Right lobe of liver (tissue), 6 donors: ENCODE measurements around the gene PADI4. TPM values are rescaled to one million over a fixed set of nuclear protein-coding genes. Genes with fewer than 3 reads are reported as not detected.

Experiments
- ATAC-seq, 4 donors: fragments of 200-7000 bp; cut with Tn5 transposase; one replicate each; pipeline ENCODE4 v1.9.1; 2020; ENCODE audit warnings: mild to moderate bottlenecking in 4 of 4, moderate library complexity in 4 of 4
- DNase-seq, 3 donors: peaks; one replicate each; pipeline ENCODE4 v3.0.0-alpha.2; 2020
- H3K27ac ChIP-seq, 3 donors: fragments of 200-600 bp; one replicate each; pipeline ENCODE4 v1.8.0; 2022
- H3K27me3 ChIP-seq, 2 donors: fragments of 200-600 bp; one replicate each; pipeline ENCODE4 v1.8.0; 2022
- H3K36me3 ChIP-seq, 4 donors: fragments of 200-600 bp; sonication (generic) in 1 of 4; one replicate each; pipeline versions ENCODE4 v1.5.1 to v1.8.0; 2017 to 2022; ENCODE audit warnings: control low read depth in 1 of 4
- H3K4me1 ChIP-seq, 4 donors: fragments of 200-600 bp; sonication (generic) in 1 of 4; one replicate each; pipeline versions ENCODE4 v1.5.1 to v1.8.0; 2017 to 2022; ENCODE audit warnings: control low read depth in 1 of 4
- H3K4me3 ChIP-seq, 3 donors: fragments of 200-600 bp; one replicate each; pipeline ENCODE4 v1.8.0; 2022
- H3K9me3 ChIP-seq, 4 donors: fragments of 200-600 bp; sonication (generic) in 1 of 4; one replicate each; pipeline versions ENCODE4 v1.5.1 to v1.8.0; 2017 to 2022; ENCODE audit warnings: control low read depth in 1 of 4
- POLR2A ChIP-seq: fragments of 450-650 bp; IDR thresholded peaks from one replicate; pipeline ENCODE4 v1.6.1; 2017; ENCODE audit warnings: antibody characterized with exemption, mild to moderate bottlenecking
- WGBS: methylation state at CpG from one replicate; pipeline ENCODE4 v1.1.6; 2018; ENCODE audit warnings: low coverage, low lambda C conversion rate; ENCODE audit not compliant: insufficient coverage; ENCODE audit errors: missing lambda C conversion rate; 5-methylcytosine and 5-hydroxymethylcytosine counted together
- intact Hi-C, 2 donors: fragments of 100-400 bp; cut with DNase I; formaldehyde crosslinking; loops; one replicate each; pipeline versions ENCODE4 v1.11.2 to v1.14.1; 2022
- total RNA-seq, 6 experiments: library from RNA; depleted of rRNA in 2 of 6; stranded (reverse); fragments of >200 nt in 2 of 6; fragmentation: NEBNext Ultra II Directional in 3 of 6; extraction: Animal tissue kit (Norgen Biotek cat#: 25700) in 3 of 6; gene quantifications; one replicate each; pipeline versions ENCODE4 v1.1.0 to v1.2.4, GENCODE V29; 2016 to 2023
- TF ChIP-seq, protein P1 (sequence below), 4 donors: fragments of 200-600 bp in 3 of 4; fragments of 450-650 bp in 1 of 4; IDR thresholded peaks; one replicate each; pipeline versions ENCODE4 v1.5.1 to v1.8.0; 2016 to 2022; ENCODE audit warnings: antibody characterized with exemption in 4 of 4, mild to moderate bottlenecking in 2 of 4
- donor health status: DM: no; HTN: yes; CAD: no.
- donor health status: DM: no; HTN: no; CAD: no.
- donor health status: DM: no; HTN: no; CAD: no.
- donor health status: DM: no; HTN: yes; CAD: no.
- donor health status: DM: no; HTN: yes; CAD: no.

PADI4 gene
- total RNA-seq, 6 experiments from 2014 or later, result 0.12 to 4.7 (median 1.4) TPM

DNA sequence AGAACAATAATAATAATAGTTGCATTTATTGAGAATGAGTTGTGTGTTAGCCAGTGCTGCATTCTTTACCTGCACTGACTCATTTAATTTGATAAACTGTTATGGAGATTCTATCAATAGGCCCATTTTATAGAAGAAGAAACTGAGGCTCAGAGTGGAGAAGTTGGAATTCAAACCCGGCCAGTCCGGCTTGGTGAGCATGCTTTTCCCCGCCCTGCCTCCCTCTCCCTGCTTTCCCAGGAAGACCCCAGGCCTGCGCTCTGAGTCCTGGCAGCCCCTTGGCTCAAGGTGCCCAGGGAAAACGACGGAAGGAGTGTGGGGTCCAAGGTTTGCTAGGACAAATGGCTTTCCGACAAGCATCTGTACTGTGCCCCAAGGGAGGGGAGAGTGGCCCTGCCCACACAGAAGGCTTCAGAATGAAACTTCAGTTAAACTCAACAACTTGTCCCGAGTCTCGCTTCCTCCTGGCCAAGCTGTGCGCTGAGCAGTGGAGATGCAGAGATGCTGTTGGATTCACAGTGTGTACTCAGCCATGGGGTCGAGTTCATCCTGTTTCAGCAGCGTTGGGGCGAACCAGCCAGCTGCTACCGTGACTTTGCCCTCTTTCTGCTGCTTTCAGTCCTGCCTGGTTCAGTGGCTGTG is 40.7 kb downstream of the PADI4 start:
- no peak overlapping the region for H3K27ac ChIP-seq
- H3K27me3 ChIP-seq, result no peaks in the 10 kb centered on the region
- DNase-seq (no peak), ATAC-seq (no peak)
- no peaks in the 10 kb centered on the region for H3K36me3 ChIP-seq
- no peak overlapping the region for H3K4me3 ChIP-seq
- WGBS, result 64% methylated on average over 10 of the region's 14 CpGs
- TF ChIP-seq, protein P1, sequence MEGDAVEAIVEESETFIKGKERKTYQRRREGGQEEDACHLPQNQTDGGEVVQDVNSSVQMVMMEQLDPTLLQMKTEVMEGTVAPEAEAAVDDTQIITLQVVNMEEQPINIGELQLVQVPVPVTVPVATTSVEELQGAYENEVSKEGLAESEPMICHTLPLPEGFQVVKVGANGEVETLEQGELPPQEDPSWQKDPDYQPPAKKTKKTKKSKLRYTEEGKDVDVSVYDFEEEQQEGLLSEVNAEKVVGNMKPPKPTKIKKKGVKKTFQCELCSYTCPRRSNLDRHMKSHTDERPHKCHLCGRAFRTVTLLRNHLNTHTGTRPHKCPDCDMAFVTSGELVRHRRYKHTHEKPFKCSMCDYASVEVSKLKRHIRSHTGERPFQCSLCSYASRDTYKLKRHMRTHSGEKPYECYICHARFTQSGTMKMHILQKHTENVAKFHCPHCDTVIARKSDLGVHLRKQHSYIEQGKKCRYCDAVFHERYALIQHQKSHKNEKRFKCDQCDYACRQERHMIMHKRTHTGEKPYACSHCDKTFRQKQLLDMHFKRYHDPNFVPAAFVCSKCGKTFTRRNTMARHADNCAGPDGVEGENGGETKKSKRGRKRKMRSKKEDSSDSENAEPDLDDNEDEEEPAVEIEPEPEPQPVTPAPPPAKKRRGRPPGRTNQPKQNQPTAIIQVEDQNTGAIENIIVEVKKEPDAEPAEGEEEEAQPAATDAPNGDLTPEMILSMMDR (IDR thresholded peaks at IDR 0.05), result no peak
- no peak for TF ChIP-seq POLR2A
- intact Hi-C loops, result no loop called here
- no peaks in the 10 kb centered on the region for H3K4me1 ChIP-seq
- no peaks in the 10 kb centered on the region for H3K9me3 ChIP-seq

DNA sequence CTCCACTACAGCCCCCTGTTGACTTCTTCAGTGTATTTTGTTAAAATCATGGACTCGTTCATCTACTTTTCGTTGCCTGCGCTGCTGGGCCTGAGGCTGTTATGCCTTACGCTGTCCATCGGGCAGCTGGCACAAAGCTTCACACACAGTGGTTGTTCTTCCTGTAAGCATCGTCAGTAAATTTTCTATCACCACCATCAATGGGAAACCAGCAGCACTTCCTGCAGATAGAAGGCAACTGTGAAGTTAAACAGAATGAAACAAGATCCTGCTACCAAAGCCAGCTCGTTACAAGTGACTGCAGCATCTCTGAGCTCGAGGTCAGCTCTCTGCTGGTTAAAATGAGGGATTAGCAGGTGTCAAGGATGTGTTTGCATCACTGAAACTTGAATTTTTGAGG is 42.1 kb downstream of the PADI4 start:
- Histone ChIP-seq H3K4me3 (no peak overlapping the region), H3K27ac (no peak overlapping the region), H3K4me1 (no peaks in the 10 kb centered on the region), H3K27me3 (no peaks in the 10 kb centered on the region), H3K9me3 (no peaks in the 10 kb centered on the region), H3K36me3 (no peaks in the 10 kb centered on the region)
- TF ChIP-seq, protein P1 (IDR thresholded peaks at IDR 0.05), result no peak
- TF ChIP-seq POLR2A, result no peak
- no peak for ATAC-seq
- WGBS, result no CpG with 5 or more reads among the region's 8 CpGs
- DNase-seq, result no peak
- intact Hi-C loops, result no loop called here

DNA sequence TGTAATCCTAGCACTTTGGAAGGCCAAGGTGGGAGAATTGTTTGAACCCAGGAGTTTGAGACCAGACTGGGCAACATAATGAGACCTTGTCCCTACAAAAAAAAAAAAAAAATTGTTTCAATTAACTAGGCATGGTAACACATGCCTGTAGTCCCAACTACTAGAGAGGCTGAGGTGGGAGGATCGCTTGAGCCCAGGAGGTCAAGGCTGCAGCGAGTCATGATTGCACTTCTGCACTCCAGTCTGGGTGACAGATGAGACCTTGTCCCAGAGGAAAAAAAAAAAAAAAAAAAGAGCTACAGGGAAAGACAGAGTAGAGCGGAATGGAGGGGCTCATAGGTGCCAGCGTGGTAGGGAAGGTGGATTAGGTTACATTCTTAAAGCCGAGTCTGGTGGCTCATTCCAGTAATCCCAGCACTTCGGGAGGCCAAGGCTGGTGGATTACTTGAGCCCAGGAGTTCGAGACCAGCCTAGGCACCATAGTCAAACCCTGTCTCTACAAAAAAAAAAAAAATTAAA is 43.0 kb downstream of the PADI4 start:
- Histone ChIP-seq H3K27me3 (no peaks in the 10 kb centered on the region), H3K36me3 (no peaks in the 10 kb centered on the region), H3K9me3 (no peaks in the 10 kb centered on the region), H3K4me3 (no peak overlapping the region), H3K27ac (no peak overlapping the region), H3K4me1 (no peaks in the 10 kb centered on the region)
- intact Hi-C loops, result no loop called here
- TF ChIP-seq POLR2A, result no peak
- TF ChIP-seq, protein P1 (IDR thresholded peaks at IDR 0.05), result no peak
- no peak for ATAC-seq
- 55% methylated on average over 5 of the region's 7 CpGs for WGBS
- no peak for DNase-seq

DNA sequence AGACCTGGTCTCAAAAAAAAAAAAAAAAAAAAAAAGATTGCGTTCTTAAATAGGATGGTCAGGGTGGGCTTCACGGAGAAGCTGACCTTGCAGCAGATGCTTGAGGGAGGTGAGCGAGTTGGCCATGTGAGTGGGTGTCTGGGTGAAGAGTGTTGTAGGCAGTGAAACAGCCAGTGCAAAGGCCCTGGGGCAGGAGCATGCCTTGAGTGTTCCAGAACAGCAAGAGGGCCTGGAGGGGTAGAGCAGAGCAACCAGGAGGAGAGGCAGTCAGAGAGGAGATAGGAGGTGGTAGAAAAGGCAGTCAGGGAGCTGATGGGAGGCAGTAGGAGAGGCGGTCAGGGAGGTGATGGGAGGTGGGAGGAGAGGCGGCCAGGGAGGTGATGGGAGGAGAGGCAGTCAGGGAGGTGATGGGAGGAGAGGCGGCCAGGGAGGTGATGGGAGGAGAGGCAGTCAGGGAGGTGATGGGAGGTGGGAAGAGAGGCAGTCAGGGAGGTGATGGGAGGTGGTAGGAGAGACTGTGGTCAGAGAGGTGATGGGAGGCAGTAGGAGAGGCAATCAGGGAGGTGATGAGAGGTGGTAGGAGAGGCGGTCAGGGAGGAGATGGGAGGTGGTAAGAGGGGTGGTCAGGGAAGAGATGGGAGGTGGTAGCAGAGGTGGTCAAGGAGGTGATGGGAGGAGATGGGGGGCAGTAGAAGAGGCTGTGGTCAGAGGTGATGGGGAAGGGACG is 43.8 kb downstream of the PADI4 start:
- H3K27ac ChIP-seq, result no peak overlapping the region
- H3K4me3 ChIP-seq, result no peak overlapping the region
- no peaks in the 10 kb centered on the region for H3K36me3 ChIP-seq
- DNase-seq (no peak), ATAC-seq (no peak)
- 76% methylated on average over 6 of the region's 8 CpGs for WGBS
- no peaks in the 10 kb centered on the region for H3K9me3 ChIP-seq
- TF ChIP-seq, protein P1 (IDR thresholded peaks at IDR 0.05), result no peak
- no peak for TF ChIP-seq POLR2A
- H3K27me3 ChIP-seq, result no peaks in the 10 kb centered on the region
- intact Hi-C loops, result no loop called here
- no peaks in the 10 kb centered on the region for H3K4me1 ChIP-seq
